ENCODE measurements around the gene COBLL1.

The COBLL1 gene

GRCh38 chr2:164735309-164735919 is 106.2 kb downstream of the COBLL1 start:
- TF ChIP-seq ZFX (IDR thresholded peaks at IDR 0.05) (no peak), CTCF (conservative IDR thresholded peaks at IDR 0.05) (no peak)
- no peak overlapping the region for H3K27ac ChIP-seq

- TF ChIP-seq ZFX (IDR thresholded peaks at IDR 0.05) = no peak
- no peak for TF ChIP-seq CTCF (conservative IDR thresholded peaks at IDR 0.05)
- H3K27ac ChIP-seq = no peak overlapping the region
Measured at GRCh38 chr2:164734196-164734595, 107.4 kb downstream of the COBLL1 start.

DNA sequence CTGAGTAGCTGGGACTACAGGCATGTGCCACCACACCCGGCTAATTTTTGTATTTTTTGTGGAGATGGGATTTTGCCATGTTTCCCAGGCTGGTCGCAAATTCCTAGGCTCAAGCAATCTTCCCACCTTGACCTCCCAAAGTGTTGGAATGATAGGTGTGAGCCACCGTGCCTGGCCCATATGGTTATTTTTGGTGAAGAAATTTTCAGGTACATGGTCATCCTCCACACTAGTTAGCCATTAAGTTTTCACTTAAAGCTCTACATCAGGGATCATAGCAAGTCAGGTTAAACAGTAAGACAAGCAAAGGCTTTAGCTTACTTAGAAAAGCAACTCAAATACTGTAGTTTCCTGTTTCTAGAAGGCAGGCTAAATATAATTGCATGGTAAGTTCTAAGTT is 116.1 kb downstream of the COBLL1 start:
- no peak overlapping the region for H3K27ac ChIP-seq
- no peak for TF ChIP-seq CTCF (conservative IDR thresholded peaks at IDR 0.05)
- TF ChIP-seq ZFX (IDR thresholded peaks at IDR 0.05) = no peak

- H3K27ac ChIP-seq = no peak overlapping the region
- TF ChIP-seq ZFX (IDR thresholded peaks at IDR 0.05) (no peak), CTCF (conservative IDR thresholded peaks at IDR 0.05) (no peak)
Measured at GRCh38 chr2:164722616-164723338, 118.8 kb downstream of the COBLL1 start.

- H3K27ac ChIP-seq = no peak overlapping the region
- TF ChIP-seq CTCF (conservative IDR thresholded peaks at IDR 0.05) = no peak
- TF ChIP-seq ZFX (IDR thresholded peaks at IDR 0.05) = no peak
Measured at GRCh38 chr2:164721430-164721829, 120.2 kb downstream of the COBLL1 start.

DNA sequence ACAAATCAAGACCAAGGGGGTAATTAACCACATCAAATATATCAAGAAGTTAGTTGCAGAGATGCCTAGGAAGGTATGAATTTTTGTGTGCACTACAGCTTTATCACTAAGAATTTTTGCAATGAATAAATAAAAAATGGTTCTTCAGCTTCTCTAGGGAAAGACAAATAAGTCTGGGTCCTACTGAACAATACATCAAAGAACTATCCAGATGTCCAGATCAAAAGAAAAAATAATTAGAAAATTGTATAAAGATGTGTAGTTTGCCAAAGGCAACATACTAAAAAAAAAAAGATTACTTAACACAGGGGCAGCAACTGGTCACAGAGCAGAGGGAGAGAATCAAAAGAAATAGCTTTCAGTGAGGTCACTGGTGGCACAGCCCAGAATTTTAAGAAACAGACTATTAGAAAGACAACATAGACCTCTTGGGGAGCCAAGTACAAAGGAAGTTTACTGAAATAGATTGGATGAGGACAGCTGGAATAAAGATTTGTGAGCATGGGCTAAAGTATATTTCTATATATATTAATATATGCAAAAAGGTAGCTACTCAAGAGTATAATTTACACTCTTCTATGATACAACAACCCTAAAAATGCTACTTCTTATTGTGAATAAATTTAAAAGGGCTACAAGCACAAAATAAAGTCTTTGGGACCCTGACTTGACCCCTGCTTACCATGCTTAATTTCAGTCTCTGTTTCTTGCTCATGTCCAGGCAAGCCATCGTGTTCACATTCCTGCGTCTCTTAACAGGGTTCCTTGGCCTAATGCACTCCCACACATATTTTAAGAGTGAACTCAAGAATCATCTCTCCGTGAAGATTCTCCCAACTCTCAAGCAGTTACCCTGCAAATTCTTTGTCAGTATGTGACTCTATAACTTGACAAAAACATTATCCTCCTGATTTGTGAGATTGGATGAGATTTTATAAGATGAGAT is 121.4 kb downstream of the COBLL1 start:
- no peak overlapping the region for H3K27ac ChIP-seq
- no peak for TF ChIP-seq ZFX (IDR thresholded peaks at IDR 0.05)
- no peak for TF ChIP-seq CTCF (conservative IDR thresholded peaks at IDR 0.05)

All from C4-2B (cell line).